Astrocyte of the cerebellum (primary cell): ENCODE measurements around the gene SLC35F2.

ENCODE experiments used
- DNase-seq: peaks from one replicate; pipeline ENCODE4 v3.0.0-alpha.2; 2011; ENCODE audit warnings: low read depth
- H3K4me3 ChIP-seq: 2 replicates; pipeline ENCODE4 v1.5.1; 2011; ENCODE audit warnings: mild to moderate bottlenecking, low read depth, low read length, moderate library complexity
- CTCF ChIP-seq: IDR thresholded peaks from 2 replicates; pipeline ENCODE4 v1.5.1; 2012; ENCODE audit warnings: low read length, low read depth, moderate library complexity, mild to moderate bottlenecking; ENCODE audit errors: missing control alignments
- in situ Hi-C: cut with HindIII; loops from 2 replicates; pipeline ENCODE4 v1.10.0; 2017; ENCODE audit warnings: low sequenced_read_pairs

Gene SLC35F2

GRCh38 chr11:107825875-107826274 lies 32.7 kb downstream of the SLC35F2 start:
- no peak overlapping the region for H3K4me3 ChIP-seq
- no peak for TF ChIP-seq CTCF
- in situ Hi-C loops, result no loop called here
- no peak for DNase-seq

- no peak for TF ChIP-seq CTCF
- no peak for DNase-seq
- in situ Hi-C loops, result no loop called here
- no peak overlapping the region for H3K4me3 ChIP-seq
These were observed 33.8 kb downstream of the SLC35F2 start for GRCh38 chr11:107824668-107825369.

- in situ Hi-C loops, result no loop called here
- no peak overlapping the region for H3K4me3 ChIP-seq
- no peak for DNase-seq
- no peak for TF ChIP-seq CTCF
These were observed 37.2 kb downstream of the SLC35F2 start for GRCh38 chr11:107821199-107821927.

GRCh38 chr11:107819361-107820014 lies 39.1 kb downstream of the SLC35F2 start:
- in situ Hi-C loops, result no loop called here
- no peak for TF ChIP-seq CTCF
- DNase-seq, result no peak
- no peak overlapping the region for H3K4me3 ChIP-seq

- no peak overlapping the region for H3K4me3 ChIP-seq
- in situ Hi-C loops, result no loop called here
- TF ChIP-seq CTCF, result no peak
- no peak for DNase-seq
These were observed 40.1 kb downstream of the SLC35F2 start for GRCh38 chr11:107818491-107818890.

GRCh38 chr11:107816028-107816427 lies 42.6 kb downstream of the SLC35F2 start:
- in situ Hi-C loops, result no loop called here
- no peak overlapping the region for H3K4me3 ChIP-seq
- DNase-seq, result no peak
- TF ChIP-seq CTCF, result no peak
